ENCODE data around the gene ALKBH8. TPM values are rescaled to one million over a fixed set of nuclear protein-coding genes. Genes with fewer than 3 reads are reported as not detected.
A peak's percentile ranks its signal among the peaks of the same experiment; 100 is the strongest.
"Not testable (repeated sequence)": the region's sequence is repeated elsewhere in the genome, so short reads cannot be mapped to it uniquely, and the experiment has no call there.

The ALKBH8 gene
- total and polyA plus RNA-seq, 4 donors: 4.3 to 9.1 (median 6.5) TPM

- intact Hi-C loops (cut with DNase I); H3K36me3 ChIP-seq (ENCODE audit: control insufficient read depth in 1 of 2, insufficient read depth in 2 of 2, low read length in 1 of 2): not testable (repeated sequence)
Measured at GRCh38 chr11:107565955-107566501, 493 bp upstream of the ALKBH8 start.

GRCh38 chr11:107564877-107565218 is 687 bp downstream of the ALKBH8 start:
- Histone ChIP-seq H3K4me3 (ENCODE audit: low read length in 2 of 2) (peak overlapping the region; percentile 85 to 95), H3K27me3 (ENCODE audit: control insufficient read depth in 1 of 2, insufficient read depth in 2 of 2, low read length in 1 of 2) (no peaks in the 10 kb centered on the region), H3K36me3 (ENCODE audit: control insufficient read depth in 1 of 2, insufficient read depth in 2 of 2, low read length in 1 of 2) (no peaks in the 10 kb centered on the region), H3K9me3 (ENCODE audit: control insufficient read depth, low read length) (no peaks in the 10 kb centered on the region), H3K4me1 (ENCODE audit: control insufficient read depth in 1 of 2, insufficient read depth in 2 of 2, low read length in 2 of 2) (peaks cover 0 to 3% of the 10 kb centered on the region in 2 donors), H3K27ac (ENCODE audit: low read depth in 1 of 2, low read length in 2 of 2) (no peak overlapping the region)
- 6 to 9% methylated on average over 6 of the region's 6 CpGs for WGBS, 2 donors
- intact Hi-C loops (cut with DNase I): loop anchor here in 1 of 2 donors (5.0 kb wide), 1 partner anchor 122 kb away; no protein-coding TSS in a partner anchor
- ATAC-seq (ENCODE audit: low FRiP score): no peak
- DNase-seq: no peak

More at GRCh38 chr11:107565955-107566501, 493 bp upstream of the ALKBH8 start:
- peak overlapping the region; percentile 85 to 95 for H3K4me3 ChIP-seq (ENCODE audit: low read length in 2 of 2)
- not testable (repeated sequence) for H3K27ac ChIP-seq (ENCODE audit: low read depth in 1 of 2, low read length in 2 of 2); H3K9me3 ChIP-seq (ENCODE audit: control insufficient read depth, low read length); H3K27me3 ChIP-seq (ENCODE audit: control insufficient read depth in 1 of 2, insufficient read depth in 2 of 2, low read length in 1 of 2); H3K4me1 ChIP-seq (ENCODE audit: control insufficient read depth in 1 of 2, insufficient read depth in 2 of 2, low read length in 2 of 2); ATAC-seq (ENCODE audit: low FRiP score); DNase-seq
- 52 to 57% methylated on average over 9 of the region's 9 CpGs for WGBS, 2 donors

GRCh38 chr11:107563702-107564101 is 1.8 kb downstream of the ALKBH8 start:
- intact Hi-C loops (cut with DNase I): loop anchor here in 1 of 2 donors (5.0 kb wide), 1 partner anchor 124 kb away; no protein-coding TSS in a partner anchor
- H3K27ac ChIP-seq (ENCODE audit: low read depth in 1 of 2, low read length in 2 of 2): no peak overlapping the region

GRCh38 chr11:107562647-107563208 is 2.8 kb downstream of the ALKBH8 start:
- WGBS, 2 donors: 46 to 54% methylated on average over 4 of the region's 4 CpGs
- ATAC-seq (ENCODE audit: low FRiP score): no peak
- H3K4me3 ChIP-seq (ENCODE audit: low read length in 2 of 2): no peak overlapping the region
- no peaks in the 10 kb centered on the region for H3K36me3 ChIP-seq (ENCODE audit: control insufficient read depth in 1 of 2, insufficient read depth in 2 of 2, low read length in 1 of 2)
- intact Hi-C loops (cut with DNase I): loop anchor here in 1 of 2 donors (5.0 kb wide), 1 partner anchor 125 kb away; no protein-coding TSS in a partner anchor
- H3K4me1 ChIP-seq (ENCODE audit: control insufficient read depth in 1 of 2, insufficient read depth in 2 of 2, low read length in 2 of 2): peaks cover 0 to 3% of the 10 kb centered on the region in 2 donors
- DNase-seq: no peak
- no peak overlapping the region for H3K27ac ChIP-seq (ENCODE audit: low read depth in 1 of 2, low read length in 2 of 2)
- H3K9me3 ChIP-seq (ENCODE audit: control insufficient read depth, low read length): no peaks in the 10 kb centered on the region
- H3K27me3 ChIP-seq (ENCODE audit: control insufficient read depth in 1 of 2, insufficient read depth in 2 of 2, low read length in 1 of 2): no peaks in the 10 kb centered on the region

More at GRCh38 chr11:107563702-107564101, 1.8 kb downstream of the ALKBH8 start:
- Histone ChIP-seq H3K4me1 (ENCODE audit: control insufficient read depth in 1 of 2, insufficient read depth in 2 of 2, low read length in 2 of 2) (peaks cover 0 to 3% of the 10 kb centered on the region in 2 donors), H3K36me3 (ENCODE audit: control insufficient read depth in 1 of 2, insufficient read depth in 2 of 2, low read length in 1 of 2) (no peaks in the 10 kb centered on the region), H3K4me3 (ENCODE audit: low read length in 2 of 2) (no peak overlapping the region), H3K27me3 (ENCODE audit: control insufficient read depth in 1 of 2, insufficient read depth in 2 of 2, low read length in 1 of 2) (no peaks in the 10 kb centered on the region), H3K9me3 (ENCODE audit: control insufficient read depth, low read length) (no peaks in the 10 kb centered on the region)
- DNase-seq (no peak), ATAC-seq (ENCODE audit: low FRiP score) (peak; percentile 58)
- WGBS, 2 donors: 0% methylated on average over 2 of the region's 2 CpGs

- DNase-seq: no peak
Measured at GRCh38 chr11:107561688-107562087, 3.8 kb downstream of the ALKBH8 start.

GRCh38 chr11:107550304-107550703 is 15.2 kb downstream of the ALKBH8 start:
- Histone ChIP-seq H3K27me3 (ENCODE audit: control insufficient read depth in 1 of 2, insufficient read depth in 2 of 2, low read length in 1 of 2) (no peaks in the 10 kb centered on the region), H3K4me3 (ENCODE audit: low read length in 2 of 2) (no peak overlapping the region), H3K4me1 (ENCODE audit: control insufficient read depth in 1 of 2, insufficient read depth in 2 of 2, low read length in 2 of 2) (peaks cover 0 to 1% of the 10 kb centered on the region in 2 donors), H3K9me3 (ENCODE audit: control insufficient read depth, low read length) (no peaks in the 10 kb centered on the region), H3K27ac (ENCODE audit: low read depth in 1 of 2, low read length in 2 of 2) (no peak overlapping the region), H3K36me3 (ENCODE audit: control insufficient read depth in 1 of 2, insufficient read depth in 2 of 2, low read length in 1 of 2) (no peaks in the 10 kb centered on the region)
- DNase-seq (no peak), ATAC-seq (ENCODE audit: low FRiP score) (no peak)
- intact Hi-C loops (cut with DNase I): no loop called here
- WGBS, 2 donors: 88 to 91% methylated on average over 4 of the region's 4 CpGs

More at GRCh38 chr11:107561688-107562087, 3.8 kb downstream of the ALKBH8 start:
- Histone ChIP-seq H3K4me3 (ENCODE audit: low read length in 2 of 2) (no peak overlapping the region), H3K27ac (ENCODE audit: low read depth in 1 of 2, low read length in 2 of 2) (no peak overlapping the region), H3K9me3 (ENCODE audit: control insufficient read depth, low read length) (no peaks in the 10 kb centered on the region), H3K36me3 (ENCODE audit: control insufficient read depth in 1 of 2, insufficient read depth in 2 of 2, low read length in 1 of 2) (no peaks in the 10 kb centered on the region), H3K4me1 (ENCODE audit: control insufficient read depth in 1 of 2, insufficient read depth in 2 of 2, low read length in 2 of 2) (peaks cover 0 to 3% of the 10 kb centered on the region in 2 donors), H3K27me3 (ENCODE audit: control insufficient read depth in 1 of 2, insufficient read depth in 2 of 2, low read length in 1 of 2) (no peaks in the 10 kb centered on the region)
- ATAC-seq (ENCODE audit: low FRiP score): no peak
- intact Hi-C loops (cut with DNase I): loop anchor here in 1 of 2 donors (5.0 kb wide), 1 partner anchor 126 kb away; no protein-coding TSS in a partner anchor

- no peaks in the 10 kb centered on the region for H3K36me3 ChIP-seq (ENCODE audit: control insufficient read depth in 1 of 2, insufficient read depth in 2 of 2, low read length in 1 of 2)
Measured at GRCh38 chr11:107549954-107550285, 15.6 kb downstream of the ALKBH8 start.

GRCh38 chr11:107549253-107549953 is 16.1 kb downstream of the ALKBH8 start:
- Histone ChIP-seq H3K9me3 (ENCODE audit: control insufficient read depth, low read length) (no peaks in the 10 kb centered on the region), H3K27me3 (ENCODE audit: control insufficient read depth in 1 of 2, insufficient read depth in 2 of 2, low read length in 1 of 2) (no peaks in the 10 kb centered on the region), H3K27ac (ENCODE audit: low read depth in 1 of 2, low read length in 2 of 2) (no peak overlapping the region), H3K36me3 (ENCODE audit: control insufficient read depth in 1 of 2, insufficient read depth in 2 of 2, low read length in 1 of 2) (no peaks in the 10 kb centered on the region), H3K4me1 (ENCODE audit: control insufficient read depth in 1 of 2, insufficient read depth in 2 of 2, low read length in 2 of 2) (peaks cover 0 to 1% of the 10 kb centered on the region in 2 donors), H3K4me3 (ENCODE audit: low read length in 2 of 2) (no peak overlapping the region)
- DNase-seq: no peak
- ATAC-seq (ENCODE audit: low FRiP score): peak; percentile 74
- WGBS, 2 donors: 62% methylated on average over 6 of the region's 6 CpGs
- intact Hi-C loops (cut with DNase I): no loop called here

More at GRCh38 chr11:107549954-107550285, 15.6 kb downstream of the ALKBH8 start:
- Histone ChIP-seq H3K27me3 (ENCODE audit: control insufficient read depth in 1 of 2, insufficient read depth in 2 of 2, low read length in 1 of 2) (no peaks in the 10 kb centered on the region), H3K27ac (ENCODE audit: low read depth in 1 of 2, low read length in 2 of 2) (no peak overlapping the region), H3K9me3 (ENCODE audit: control insufficient read depth, low read length) (no peaks in the 10 kb centered on the region), H3K4me3 (ENCODE audit: low read length in 2 of 2) (no peak overlapping the region), H3K4me1 (ENCODE audit: control insufficient read depth in 1 of 2, insufficient read depth in 2 of 2, low read length in 2 of 2) (peaks cover 0 to 1% of the 10 kb centered on the region in 2 donors)
- 97 to 99% methylated on average over 2 of the region's 2 CpGs for WGBS, 2 donors
- ATAC-seq (ENCODE audit: low FRiP score) (no peak), DNase-seq (no peak)
- intact Hi-C loops (cut with DNase I): no loop called here

All from aorta (tissue), 5 donors.